SJSA1 (cell line): ENCODE data around the gene DUS2. TPM values are rescaled to one million over a fixed set of nuclear protein-coding genes. Genes with fewer than 3 reads are reported as not detected.
"Not testable (repeated sequence)": the region's sequence is repeated elsewhere in the genome, so short reads cannot be mapped to it uniquely, and the experiment has no call there.

Source experiments
- DNase-seq, 2 experiments: peaks; one replicate each; pipeline ENCODE4 v3.0.0-alpha.2; 2015 to 2020; ENCODE audit warnings: low spot score in 2 of 2, low read depth in 1 of 2
- H3K27ac ChIP-seq: fragments of 250-450 bp; sonication (Bioruptor Pico); 2 replicates; pipeline ENCODE4 v1.5.1; 2020; ENCODE audit warnings: mild to moderate bottlenecking, moderate library complexity
- H3K27me3 ChIP-seq: fragments of 250-450 bp; sonication (Bioruptor Pico); replicated peaks from 2 replicates; pipeline ENCODE4 v1.5.1; 2020; ENCODE audit warnings: mild to moderate bottlenecking, moderate library complexity
- H3K36me3 ChIP-seq: fragments of 250-450 bp; sonication (Bioruptor Pico); 2 replicates; pipeline ENCODE4 v1.5.1; 2020; ENCODE audit warnings: mild to moderate bottlenecking
- H3K4me1 ChIP-seq: fragments of 250-450 bp; sonication (Bioruptor Pico); replicated peaks from 2 replicates; pipeline ENCODE4 v1.6.1; 2021; ENCODE audit warnings: mild to moderate bottlenecking
- H3K4me3 ChIP-seq: fragments of 250-450 bp; sonication (Bioruptor Pico); 2 replicates; pipeline ENCODE4 v1.5.1; 2020; ENCODE audit warnings: mild to moderate bottlenecking
- H3K9me3 ChIP-seq: fragments of 250-450 bp; sonication (Bioruptor Pico); replicated peaks from 2 replicates; pipeline ENCODE4 v1.5.1; 2020; ENCODE audit warnings: mild to moderate bottlenecking
- total RNA-seq: library from RNA; depleted of rRNA; stranded (reverse); fragments of >200 nt; shearing (Covaris generic); gene quantifications from 2 replicates; pipeline ENCODE4 v1.2.3, GENCODE V29; 2014

The DUS2 gene
- total RNA-seq, 1 experiment from 2014 or later, result 28.3 TPM

DNA sequence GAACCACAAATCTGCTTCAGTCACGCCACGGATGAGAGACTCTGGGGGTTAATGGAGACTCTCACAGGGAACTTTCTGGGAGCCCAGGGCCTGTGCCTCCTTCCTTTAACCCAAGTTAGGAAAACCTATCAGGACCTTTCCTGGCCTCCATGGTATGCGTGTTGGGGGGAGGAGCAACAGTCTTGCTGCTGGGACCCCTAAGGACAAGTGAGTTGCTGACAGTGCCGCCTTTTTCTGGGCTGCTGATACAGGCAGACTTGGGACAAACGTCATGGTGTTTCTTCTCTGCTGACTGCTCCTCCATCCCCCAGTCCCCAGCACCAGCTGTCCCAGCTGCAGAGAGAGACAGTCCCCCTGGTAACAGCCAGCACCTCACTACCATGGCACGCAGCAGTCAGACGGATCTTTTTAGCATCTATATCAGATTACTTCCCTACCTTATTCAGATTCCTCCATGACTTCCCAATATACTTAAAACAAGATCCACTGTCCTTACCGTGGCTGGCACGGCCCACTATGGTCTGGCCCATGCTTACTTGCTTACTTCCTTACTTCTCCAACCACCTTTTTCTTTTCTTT lies 13.8 kb upstream of the DUS2 start:
- no peak for DNase-seq
- Histone ChIP-seq H3K9me3 (no peaks in the 10 kb centered on the region), H3K27ac (no peak overlapping the region), H3K4me1 (no peaks in the 10 kb centered on the region), H3K4me3 (no peak overlapping the region), H3K36me3 (no peaks in the 10 kb centered on the region), H3K27me3 (no peaks in the 10 kb centered on the region)

DNA sequence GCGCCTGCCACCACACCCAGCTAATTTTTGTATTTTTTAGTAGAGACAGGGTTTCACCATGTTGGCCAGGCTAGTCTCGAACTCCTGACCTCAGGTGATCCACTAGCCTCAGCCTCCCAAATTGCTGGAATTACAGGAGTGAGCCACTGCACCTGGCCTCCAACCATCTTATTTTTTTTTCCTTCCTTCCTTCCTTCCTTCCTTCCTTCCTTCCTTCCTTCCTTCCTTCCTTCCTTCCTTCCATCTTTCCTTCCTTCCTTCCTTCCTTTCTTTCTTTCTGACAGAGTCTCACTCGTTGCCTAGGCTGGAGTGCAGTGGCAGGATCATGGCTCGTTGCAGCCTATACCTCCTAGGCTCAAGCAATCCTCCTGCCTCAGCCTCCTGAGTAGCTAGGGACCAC lies 13.2 kb upstream of the DUS2 start:
- not testable (repeated sequence) for H3K27me3 ChIP-seq, H3K4me3 ChIP-seq, H3K9me3 ChIP-seq, DNase-seq, H3K4me1 ChIP-seq, H3K36me3 ChIP-seq, H3K27ac ChIP-seq

DNA sequence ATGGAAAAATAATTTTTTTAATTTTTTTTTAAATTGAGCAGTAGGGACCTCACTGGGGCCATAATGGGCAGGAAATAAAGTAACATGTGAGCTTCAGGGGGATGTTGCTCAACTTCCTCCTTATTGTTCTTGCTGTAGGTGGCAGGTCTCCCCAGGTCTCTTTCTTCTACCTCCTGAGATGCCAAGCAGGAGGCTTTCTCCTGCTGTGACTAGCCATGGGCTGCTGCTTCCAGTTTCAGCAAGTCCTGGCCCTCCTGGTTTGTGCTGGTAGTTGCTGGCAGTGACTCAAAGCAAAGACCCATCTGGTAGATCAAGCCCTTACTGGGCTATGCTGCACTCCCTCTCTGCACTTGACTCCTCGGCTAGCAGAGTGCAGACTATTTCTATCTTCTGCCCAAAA lies 9.6 kb upstream of the DUS2 start:
- Histone ChIP-seq H3K4me3 (no peak overlapping the region), H3K36me3 (no peaks in the 10 kb centered on the region), H3K4me1 (peaks cover 4% of the 10 kb centered on the region; the same call in 1 of the 2 replicates), H3K9me3 (no peaks in the 10 kb centered on the region), H3K27me3 (no peaks in the 10 kb centered on the region), H3K27ac (no peak overlapping the region)
- DNase-seq, result no peak

DNA sequence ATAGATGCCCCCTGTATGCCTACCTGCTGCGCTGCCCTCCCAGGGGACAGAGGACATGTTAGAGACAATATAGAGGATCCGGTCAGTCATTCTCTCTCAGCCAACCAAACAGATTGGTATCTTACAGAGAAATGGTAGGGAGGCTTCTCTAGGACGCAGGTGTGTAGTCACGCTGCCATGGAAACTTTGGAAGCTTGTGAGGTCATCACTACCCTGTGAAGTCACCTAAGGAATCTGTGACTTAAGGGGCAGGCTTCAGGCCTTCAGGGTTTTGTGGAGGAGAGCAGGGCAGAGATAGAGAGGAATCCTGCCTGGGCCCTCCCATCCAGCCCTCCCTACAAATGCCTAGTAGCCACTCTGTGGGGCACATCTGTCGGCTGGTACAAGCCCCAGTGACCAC lies 7.4 kb upstream of the DUS2 start, which contains the start of gene DPEP2NB:
Gene DPEP2NB (minus strand): TSS at position 231 of the 400 bp plus-strand sequence. CDS start 141 bp downstream, at position 90.
- H3K9me3 ChIP-seq, result no peaks in the 10 kb centered on the region
- no peak within 1 kb of the TSS for H3K4me3 ChIP-seq
- peaks cover 4% of the 10 kb centered on the region; the same call in 1 of the 2 replicates for H3K4me1 ChIP-seq
- H3K36me3 ChIP-seq, result no peaks in the 10 kb centered on the region
- H3K27me3 ChIP-seq, result no peaks in the 10 kb centered on the region
- no peak within 1 kb of the TSS for H3K27ac ChIP-seq
- no peak for DNase-seq

DNA sequence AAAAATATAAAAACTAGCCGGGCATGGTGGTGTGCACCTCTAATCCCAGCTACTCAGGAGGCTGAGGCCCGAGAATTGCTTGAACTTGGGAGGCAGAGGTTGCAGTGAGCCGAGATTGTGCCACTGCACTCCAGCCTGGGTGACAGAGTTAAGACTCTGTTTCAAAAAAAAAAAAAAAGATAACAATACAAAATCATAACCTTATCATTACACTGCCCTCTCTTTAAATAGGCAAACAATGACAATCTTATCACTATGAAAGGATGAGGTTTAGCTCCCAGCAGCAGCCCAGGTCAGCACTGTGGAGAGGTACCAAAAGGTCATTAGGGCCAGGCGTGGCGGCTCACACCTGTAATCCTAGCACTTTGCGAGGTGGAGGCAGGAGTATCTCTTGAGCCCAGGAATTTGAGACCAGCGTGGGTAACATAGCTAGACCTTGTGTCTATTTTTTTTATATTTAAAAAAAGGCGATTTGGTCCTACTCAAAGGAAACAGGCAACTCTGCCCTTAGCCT lies 3.9 kb upstream of the DUS2 start:
- H3K4me3 ChIP-seq, result no peak overlapping the region
- no peak overlapping the region for H3K27ac ChIP-seq
- DNase-seq, result no peak
- H3K9me3 ChIP-seq, result no peaks in the 10 kb centered on the region
- peaks cover 22% of the 10 kb centered on the region for H3K4me1 ChIP-seq
- H3K27me3 ChIP-seq, result no peaks in the 10 kb centered on the region
- peaks cover 27% of the 10 kb centered on the region for H3K36me3 ChIP-seq

DNA sequence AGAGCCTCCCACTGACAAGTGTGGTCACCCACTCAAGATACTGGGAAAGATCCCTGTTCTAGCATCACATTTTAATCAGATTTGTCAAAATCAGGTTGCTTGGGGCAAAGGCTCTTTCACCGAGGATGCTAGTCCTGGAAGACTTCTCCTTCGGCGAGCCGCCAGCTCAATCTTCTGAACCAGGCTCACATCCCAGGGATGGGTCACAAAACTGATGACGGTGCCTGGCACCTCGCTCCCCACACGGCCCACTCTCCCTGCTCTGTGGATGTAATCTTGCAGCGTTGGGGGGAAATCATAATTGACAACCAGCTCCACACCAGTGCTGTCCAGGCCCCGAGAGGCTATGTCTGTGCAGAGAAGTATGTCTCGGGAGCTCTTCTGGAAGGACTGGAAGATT lies 1.6 kb upstream of the DUS2 start:
- H3K4me3 ChIP-seq, result no peak overlapping the region
- H3K27ac ChIP-seq, result no peak overlapping the region
- no peaks in the 10 kb centered on the region for H3K27me3 ChIP-seq
- H3K4me1 ChIP-seq, result peaks cover 22% of the 10 kb centered on the region
- H3K36me3 ChIP-seq, result peaks cover 36% of the 10 kb centered on the region
- no peak for DNase-seq
- H3K9me3 ChIP-seq, result no peaks in the 10 kb centered on the region

DNA sequence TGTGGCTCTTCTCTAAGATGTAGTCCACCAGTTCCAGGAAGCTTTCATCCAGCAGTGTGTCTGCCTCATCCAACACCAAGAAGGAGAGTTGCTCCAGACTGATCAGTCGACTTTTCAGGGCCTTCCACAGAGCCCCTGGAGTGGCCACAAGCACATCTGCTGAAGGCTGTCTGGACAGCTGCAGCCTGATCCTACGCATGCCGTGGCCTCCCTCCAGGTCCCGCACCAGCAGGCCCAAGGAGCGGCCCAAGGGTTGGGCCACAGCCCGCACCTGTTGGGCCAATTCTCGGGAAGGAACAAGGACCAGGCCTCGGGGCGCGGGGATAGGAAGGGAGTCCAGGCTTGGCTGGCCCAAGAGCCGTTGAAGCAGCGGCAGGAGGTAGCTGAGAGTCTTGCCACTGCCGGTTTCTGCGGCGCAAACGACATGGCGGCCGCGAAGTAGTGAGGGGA lies 781 bp upstream of the DUS2 start:
- Histone ChIP-seq H3K4me3 (peak overlapping the region; percentile 93), H3K4me1 (peaks cover 20% of the 10 kb centered on the region), H3K27ac (peak overlapping the region; percentile 72), H3K9me3 (no peaks in the 10 kb centered on the region), H3K36me3 (peaks cover 37% of the 10 kb centered on the region), H3K27me3 (no peaks in the 10 kb centered on the region)
- DNase-seq, result no peak

DNA sequence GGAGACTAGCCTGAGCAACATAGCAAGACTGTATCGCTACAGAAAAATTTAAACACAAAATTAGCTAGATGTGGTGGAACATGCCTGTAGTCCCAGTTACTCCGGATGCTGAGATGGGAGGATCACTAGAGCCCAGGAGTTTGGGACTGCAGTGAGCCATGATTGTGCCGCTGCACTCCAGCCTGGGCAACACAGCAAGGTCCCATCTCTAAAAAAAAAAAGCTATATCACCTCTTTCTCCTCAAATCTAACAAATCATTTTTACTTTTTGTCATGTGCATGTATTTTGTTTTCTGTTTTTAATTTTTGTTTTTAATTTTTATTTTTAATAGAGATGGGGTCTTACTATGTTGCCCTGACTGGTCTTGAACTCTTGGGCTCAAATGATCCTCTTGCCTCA lies 5.9 kb downstream of the DUS2 start:
- DNase-seq, result no peak
- peaks cover 25% of the 10 kb centered on the region for H3K36me3 ChIP-seq
- H3K9me3 ChIP-seq, result no peaks in the 10 kb centered on the region
- peaks cover 34% of the 10 kb centered on the region for H3K4me1 ChIP-seq
- no peak overlapping the region for H3K27ac ChIP-seq
- H3K27me3 ChIP-seq, result no peaks in the 10 kb centered on the region
- H3K4me3 ChIP-seq, result no peak overlapping the region

DNA sequence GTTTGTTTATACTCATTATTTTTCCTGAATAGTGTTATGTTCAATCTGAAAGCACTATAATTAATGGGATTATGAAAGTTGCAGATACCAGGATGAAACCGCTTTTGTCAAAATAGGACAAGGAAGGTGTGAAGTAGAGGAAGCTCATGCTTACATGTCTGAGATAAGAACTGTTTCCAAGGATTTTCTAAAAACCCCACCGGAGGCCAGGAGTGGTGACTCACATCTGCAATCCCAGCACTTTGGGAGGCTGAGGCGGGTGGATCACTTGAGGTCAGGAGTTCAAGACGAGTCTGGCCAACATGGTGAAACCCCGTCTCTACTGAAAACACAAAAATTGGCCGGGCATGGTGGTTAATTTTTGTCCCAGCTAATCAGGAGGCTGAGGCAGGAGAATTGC lies 7.0 kb downstream of the DUS2 start:
- H3K9me3 ChIP-seq, H3K27me3 ChIP-seq, H3K4me3 ChIP-seq: not testable (repeated sequence)
- Histone ChIP-seq H3K36me3 (peaks cover 25% of the 10 kb centered on the region), H3K27ac (peak overlapping the region; percentile 79), H3K4me1 (peaks cover 31% of the 10 kb centered on the region)
- peak; percentile 18 to 49 for DNase-seq

DNA sequence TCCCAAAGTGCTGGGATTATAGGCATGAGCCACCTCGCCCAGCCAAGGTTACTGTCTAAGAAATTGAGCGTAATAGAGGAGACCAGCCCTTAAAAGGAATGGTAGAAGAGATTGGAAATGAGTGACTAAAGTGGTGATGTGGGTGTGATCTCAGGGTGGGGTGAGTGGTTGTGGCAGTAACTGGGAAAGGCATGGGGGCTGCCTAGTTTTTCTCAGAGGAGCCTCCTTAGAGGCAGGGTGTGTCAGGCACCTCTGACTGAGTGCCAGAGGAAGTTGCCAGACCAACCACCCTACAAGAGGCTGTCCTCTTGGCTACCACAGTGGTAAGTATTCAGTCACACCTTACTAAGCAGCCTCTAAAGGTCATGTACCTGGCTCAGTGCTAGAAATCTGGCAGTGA lies 8.9 kb downstream of the DUS2 start:
- Histone ChIP-seq H3K27me3 (no peaks in the 10 kb centered on the region), H3K4me1 (peaks cover 31% of the 10 kb centered on the region), H3K4me3 (no peak overlapping the region), H3K36me3 (peaks cover 15% of the 10 kb centered on the region), H3K9me3 (no peaks in the 10 kb centered on the region), H3K27ac (peak overlapping the region; percentile 79)
- no peak for DNase-seq

DNA sequence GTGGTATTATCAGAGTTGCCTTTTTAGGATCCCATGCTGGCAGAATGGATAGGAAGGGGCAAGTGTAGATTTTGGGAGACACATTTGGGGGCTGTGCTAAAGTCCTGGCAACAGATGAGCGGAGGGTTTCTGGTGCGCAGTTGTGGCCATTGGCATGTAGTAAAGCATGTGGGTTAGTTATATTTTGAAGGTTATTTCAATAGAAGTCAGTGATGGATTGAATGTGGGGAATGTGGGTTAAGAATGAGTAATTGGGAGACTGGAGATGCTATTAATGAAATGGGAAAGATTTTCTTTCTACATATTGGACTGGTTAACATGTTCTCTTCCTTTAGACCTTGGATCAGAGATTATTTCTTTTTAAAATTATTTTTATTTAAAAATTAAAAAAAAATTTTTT lies 10.0 kb downstream of the DUS2 start:
- H3K9me3 ChIP-seq, result no peaks in the 10 kb centered on the region
- H3K4me1 ChIP-seq, result peaks cover 31% of the 10 kb centered on the region
- DNase-seq, result no peak
- no peak overlapping the region for H3K27ac ChIP-seq
- no peak overlapping the region for H3K4me3 ChIP-seq
- peaks cover 11% of the 10 kb centered on the region for H3K36me3 ChIP-seq
- H3K27me3 ChIP-seq, result no peaks in the 10 kb centered on the region

DNA sequence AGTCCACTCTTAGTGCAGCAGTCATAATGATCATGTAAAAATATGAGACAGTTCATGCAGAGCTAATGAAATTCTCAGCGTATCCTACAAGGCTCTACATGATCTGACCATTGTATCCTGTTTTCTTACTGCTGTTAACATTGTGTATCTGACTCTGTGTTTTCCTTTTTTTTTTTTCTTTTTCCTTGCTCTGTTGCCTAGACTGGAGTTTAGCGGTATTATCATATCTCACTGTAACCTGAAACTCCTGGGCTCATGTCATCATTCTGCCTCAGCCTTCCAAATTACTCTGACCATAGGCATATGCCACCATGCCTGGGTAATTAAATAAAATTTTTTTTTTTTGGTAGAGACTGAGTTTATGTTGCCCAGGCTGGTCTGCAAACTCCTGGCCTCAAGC lies 12.1 kb downstream of the DUS2 start:
- no peaks in the 10 kb centered on the region for H3K27me3 ChIP-seq
- no peak overlapping the region for H3K27ac ChIP-seq
- DNase-seq, result no peak
- H3K36me3 ChIP-seq, result peaks cover 7% of the 10 kb centered on the region
- no peak overlapping the region for H3K4me3 ChIP-seq
- H3K4me1 ChIP-seq, result peaks cover 22% of the 10 kb centered on the region
- no peaks in the 10 kb centered on the region for H3K9me3 ChIP-seq

DNA sequence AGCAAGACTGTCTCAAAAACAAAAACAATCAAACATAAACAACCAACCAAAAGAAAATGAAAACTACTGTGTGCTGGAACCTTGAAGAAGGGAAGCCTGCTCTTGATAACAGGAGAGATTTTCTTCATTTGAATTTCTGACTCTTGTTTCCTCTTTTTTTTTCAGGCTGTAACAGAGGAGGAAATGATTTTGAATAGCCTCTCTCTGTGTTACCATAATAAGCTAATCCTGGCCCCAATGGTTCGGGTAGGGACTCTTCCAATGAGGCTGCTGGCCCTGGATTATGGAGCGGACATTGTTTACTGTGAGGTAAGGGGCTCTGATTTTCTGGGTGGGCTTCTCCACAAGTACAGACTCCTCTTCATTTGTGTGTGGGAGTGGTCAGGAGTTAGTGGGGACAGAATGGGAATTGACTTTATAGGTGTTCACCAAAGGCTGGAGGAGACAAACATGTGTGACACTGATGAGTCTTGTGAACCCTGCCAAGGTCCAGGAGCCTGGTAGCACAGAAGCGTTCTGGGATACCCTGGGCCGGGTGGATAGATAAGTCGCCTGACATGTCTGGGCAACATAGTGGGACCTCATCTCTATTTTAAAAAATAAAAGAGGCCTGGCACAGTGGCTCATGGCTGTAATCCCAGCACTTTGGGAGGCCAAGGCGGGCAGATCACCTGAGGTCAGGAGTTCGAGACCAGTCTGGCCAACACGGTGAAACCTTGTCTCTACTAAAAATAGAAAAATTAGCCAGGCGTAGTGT lies 14.9 kb downstream of the DUS2 start:
- Histone ChIP-seq H3K36me3 (peaks cover 24% of the 10 kb centered on the region), H3K9me3 (no peaks in the 10 kb centered on the region), H3K4me3 (no peak overlapping the region), H3K4me1 (no peaks in the 10 kb centered on the region), H3K27me3 (no peaks in the 10 kb centered on the region), H3K27ac (no peak overlapping the region)
- no peak for DNase-seq

DNA sequence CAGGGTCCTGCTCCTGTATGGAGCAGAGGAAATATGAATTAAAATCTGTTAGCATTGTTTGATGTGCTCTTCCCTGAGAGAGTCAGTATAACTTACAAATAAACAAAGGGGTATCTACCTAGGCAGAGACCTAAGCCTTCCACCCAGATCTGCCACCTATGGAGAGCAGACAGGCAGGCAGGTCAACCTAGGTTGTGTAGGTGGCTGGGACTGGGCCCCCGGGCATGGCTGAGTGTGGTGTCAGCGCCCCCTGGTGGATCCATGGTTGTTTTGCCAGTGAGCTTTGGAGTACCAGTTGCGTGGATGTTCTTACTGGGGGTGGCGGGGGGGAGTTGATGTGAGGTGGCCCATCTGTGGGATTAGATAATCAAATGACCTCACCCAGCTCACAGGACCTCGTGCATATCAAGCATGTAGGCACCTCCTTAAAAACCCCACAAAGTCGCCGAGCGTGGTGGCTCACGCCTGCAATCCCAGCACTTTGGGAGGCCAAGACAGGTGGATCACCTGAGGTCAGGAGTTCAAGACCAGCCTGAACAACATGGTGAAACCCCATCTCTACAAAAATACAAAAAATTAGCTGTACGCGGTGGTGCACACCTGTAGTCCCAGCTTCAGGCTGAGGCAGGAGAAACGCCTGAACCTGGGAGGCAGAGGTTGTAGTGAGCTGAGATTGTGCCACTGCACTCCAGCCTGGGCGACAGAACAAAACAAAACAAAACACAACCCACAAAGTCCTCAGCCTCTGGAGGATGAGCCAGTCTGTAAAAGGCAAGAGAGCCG lies 17.6 kb downstream of the DUS2 start:
- Histone ChIP-seq H3K36me3 (peaks cover 27% of the 10 kb centered on the region), H3K27ac (no peak overlapping the region), H3K9me3 (no peaks in the 10 kb centered on the region), H3K4me1 (no peaks in the 10 kb centered on the region), H3K27me3 (no peaks in the 10 kb centered on the region), H3K4me3 (no peak overlapping the region)
- DNase-seq, result peak; percentile 51 to 80
